ENCODE measurements around the gene TARP.

Gene TARP

GRCh38 chr7:38282081-38282480 lies 8.6 kb upstream of the TARP start:
- H3K9me3 ChIP-seq, result no peaks in the 10 kb centered on the region
- H3K4me3 ChIP-seq (ENCODE audit: control insufficient read depth in 1 of 2, extremely low read depth in 1 of 2, low read length in 1 of 2), result no peak overlapping the region
- H3K4me1 ChIP-seq (ENCODE audit: control insufficient read depth in 1 of 2, extremely low read depth in 1 of 2, insufficient read depth in 2 of 2, low read length in 2 of 2), result no peaks in the 10 kb centered on the region
- no peak overlapping the region for H3K27ac ChIP-seq (ENCODE audit: low read length)
- Mint-ChIP-seq H3K9me3 (no peaks in the 10 kb centered on the region), H3K27me3 (no peaks in the 10 kb centered on the region), H3K36me3 (no peaks in the 10 kb centered on the region), H3K4me3 (no peak overlapping the region), H3K27ac (no peak overlapping the region), H3K4me1 (peaks cover 0 to 10% (median 0%) of the 10 kb centered on the region in 3 donors)
- ATAC-seq (replicated peaks in 1 of 4), result no peak
- no CpG with 5 or more reads among the region's 3 CpGs for WGBS (ENCODE audit: insufficient coverage)
- DNase-seq, result no peak
- ChIA-PET POLR2A (no interaction called here), CTCF (interaction anchor here in 1 of 2 donors (1.6 kb wide), 1 partner anchor 54 kb away, joined by 6 read pairs; no protein-coding TSS in a partner anchor)
- no peaks in the 10 kb centered on the region for H3K27me3 ChIP-seq (replicated peaks in 1 of 2; ENCODE audit: control insufficient read depth in 2 of 2, extremely low read depth in 1 of 2, insufficient read depth in 2 of 2, low read length in 1 of 2)
- H3K36me3 ChIP-seq (ENCODE audit: control insufficient read depth in 2 of 2, extremely low read depth in 1 of 2, insufficient read depth in 1 of 2, low read length in 1 of 2), result no peaks in the 10 kb centered on the region

GRCh38 chr7:38281266-38281665 lies 7.8 kb upstream of the TARP start:
- Mint-ChIP-seq H3K36me3 (no peaks in the 10 kb centered on the region), H3K27ac (no peak overlapping the region), H3K4me3 (no peak overlapping the region), H3K9me3 (no peaks in the 10 kb centered on the region), H3K4me1 (peaks cover 0 to 10% (median 0%) of the 10 kb centered on the region in 3 donors), H3K27me3 (no peaks in the 10 kb centered on the region)
- H3K4me1 ChIP-seq (ENCODE audit: control insufficient read depth in 1 of 2, extremely low read depth in 1 of 2, insufficient read depth in 2 of 2, low read length in 2 of 2), result no peaks in the 10 kb centered on the region
- H3K36me3 ChIP-seq (ENCODE audit: control insufficient read depth in 2 of 2, extremely low read depth in 1 of 2, insufficient read depth in 1 of 2, low read length in 1 of 2), result no peaks in the 10 kb centered on the region
- ChIA-PET CTCF (interaction anchor here in 1 of 2 donors (1.6 kb wide), 1 partner anchor 55 kb away, joined by 6 read pairs; no protein-coding TSS in a partner anchor), POLR2A (no interaction called here)
- no peaks in the 10 kb centered on the region for H3K27me3 ChIP-seq (replicated peaks in 1 of 2; ENCODE audit: control insufficient read depth in 2 of 2, extremely low read depth in 1 of 2, insufficient read depth in 2 of 2, low read length in 1 of 2)
- no peak overlapping the region for H3K27ac ChIP-seq (ENCODE audit: low read length)
- no peak overlapping the region for H3K4me3 ChIP-seq (ENCODE audit: control insufficient read depth in 1 of 2, extremely low read depth in 1 of 2, low read length in 1 of 2)
- H3K9me3 ChIP-seq, result no peaks in the 10 kb centered on the region
- no peak for DNase-seq
- no peak for ATAC-seq (replicated peaks in 1 of 4)

GRCh38 chr7:38280707-38281106 lies 7.3 kb upstream of the TARP start:
- no peaks in the 10 kb centered on the region for H3K9me3 Mint-ChIP-seq
- no CpG with 5 or more reads among the region's 3 CpGs for WGBS (ENCODE audit: insufficient coverage)
- ATAC-seq (replicated peaks in 1 of 4) (no peak), DNase-seq (peak in 2 of 35 experiments; percentile 14 to 20)
- ChIA-PET CTCF (interaction anchor here in 1 of 2 donors (1.6 kb wide), 1 partner anchor 55 kb away, joined by 6 read pairs; no protein-coding TSS in a partner anchor), POLR2A (no interaction called here)
- H3K27me3 Mint-ChIP-seq, result no peaks in the 10 kb centered on the region
- H3K36me3 Mint-ChIP-seq, result no peaks in the 10 kb centered on the region
- no peak overlapping the region for H3K4me3 ChIP-seq (ENCODE audit: control insufficient read depth in 1 of 2, extremely low read depth in 1 of 2, low read length in 1 of 2)
- H3K27ac ChIP-seq (ENCODE audit: low read length), result no peak overlapping the region
- no peaks in the 10 kb centered on the region for H3K27me3 ChIP-seq (replicated peaks in 1 of 2; ENCODE audit: control insufficient read depth in 2 of 2, extremely low read depth in 1 of 2, insufficient read depth in 2 of 2, low read length in 1 of 2)
- H3K9me3 ChIP-seq, result no peaks in the 10 kb centered on the region
- peaks cover 0 to 10% (median 0%) of the 10 kb centered on the region in 3 donors for H3K4me1 Mint-ChIP-seq
- peak overlapping the region in 1 of 2 donors; percentile 66 for H3K27ac Mint-ChIP-seq
- H3K4me1 ChIP-seq (ENCODE audit: control insufficient read depth in 1 of 2, extremely low read depth in 1 of 2, insufficient read depth in 2 of 2, low read length in 2 of 2), result no peaks in the 10 kb centered on the region
- no peak overlapping the region for H3K4me3 Mint-ChIP-seq
- no peaks in the 10 kb centered on the region for H3K36me3 ChIP-seq (ENCODE audit: control insufficient read depth in 2 of 2, extremely low read depth in 1 of 2, insufficient read depth in 1 of 2, low read length in 1 of 2)

- H3K27ac ChIP-seq (ENCODE audit: low read length), result no peak overlapping the region
- no peaks in the 10 kb centered on the region for H3K4me1 ChIP-seq (ENCODE audit: control insufficient read depth in 1 of 2, extremely low read depth in 1 of 2, insufficient read depth in 2 of 2, low read length in 2 of 2)
- Mint-ChIP-seq H3K9me3 (no peaks in the 10 kb centered on the region), H3K27ac (no peak overlapping the region), H3K27me3 (no peaks in the 10 kb centered on the region), H3K4me1 (peaks cover 0 to 10% (median 0%) of the 10 kb centered on the region in 3 donors), H3K4me3 (no peak overlapping the region), H3K36me3 (no peaks in the 10 kb centered on the region)
- no peaks in the 10 kb centered on the region for H3K36me3 ChIP-seq (ENCODE audit: control insufficient read depth in 2 of 2, extremely low read depth in 1 of 2, insufficient read depth in 1 of 2, low read length in 1 of 2)
- ChIA-PET CTCF (no interaction called here), POLR2A (no interaction called here)
- H3K27me3 ChIP-seq (replicated peaks in 1 of 2; ENCODE audit: control insufficient read depth in 2 of 2, extremely low read depth in 1 of 2, insufficient read depth in 2 of 2, low read length in 1 of 2), result no peaks in the 10 kb centered on the region
- H3K4me3 ChIP-seq (ENCODE audit: control insufficient read depth in 1 of 2, extremely low read depth in 1 of 2, low read length in 1 of 2), result no peak overlapping the region
- no CpG with 5 or more reads among the region's 1 CpG for WGBS (ENCODE audit: insufficient coverage)
- no peaks in the 10 kb centered on the region for H3K9me3 ChIP-seq
- no peak for ATAC-seq (replicated peaks in 1 of 4)
- DNase-seq, result no peak
Observed at GRCh38 chr7:38280000-38280399, 6.6 kb upstream of the TARP start.

GRCh38 chr7:38276096-38276877 lies 2.9 kb upstream of the TARP start:
- H3K9me3 Mint-ChIP-seq, result no peaks in the 10 kb centered on the region
- Histone ChIP-seq H3K27me3 (replicated peaks in 1 of 2; ENCODE audit: control insufficient read depth in 2 of 2, extremely low read depth in 1 of 2, insufficient read depth in 2 of 2, low read length in 1 of 2) (no peaks in the 10 kb centered on the region), H3K9me3 (no peaks in the 10 kb centered on the region), H3K36me3 (ENCODE audit: control insufficient read depth in 2 of 2, extremely low read depth in 1 of 2, insufficient read depth in 1 of 2, low read length in 1 of 2) (no peaks in the 10 kb centered on the region), H3K4me3 (ENCODE audit: control insufficient read depth in 1 of 2, extremely low read depth in 1 of 2, low read length in 1 of 2) (peak overlapping the region in 1 of 2 donors; percentile 38), H3K4me1 (ENCODE audit: control insufficient read depth in 1 of 2, extremely low read depth in 1 of 2, insufficient read depth in 2 of 2, low read length in 2 of 2) (no peaks in the 10 kb centered on the region), H3K27ac (ENCODE audit: low read length) (no peak overlapping the region)
- no peak for ATAC-seq (replicated peaks in 1 of 4)
- peak overlapping the region; percentile 37 to 78 (median 72) for H3K4me3 Mint-ChIP-seq
- no peak for DNase-seq
- H3K4me1 Mint-ChIP-seq, result peaks cover 0 to 2% (median 0%) of the 10 kb centered on the region in 3 donors
- H3K36me3 Mint-ChIP-seq, result no peaks in the 10 kb centered on the region
- no peaks in the 10 kb centered on the region for H3K27me3 Mint-ChIP-seq
- WGBS (ENCODE audit: insufficient coverage), result no CpG with 5 or more reads among the region's 6 CpGs
- no peak overlapping the region for H3K27ac Mint-ChIP-seq
- CTCF ChIA-PET, result interaction anchor here (0.5 to 2.2 kb wide), 6 partner anchors 19 to 140 kb away, joined by 3 to 18 read pairs (median 3); no protein-coding TSS in a partner anchor
- POLR2A ChIA-PET, result interaction anchor here in 1 of 2 donors (0.6 kb wide), 1 partner anchor 19 kb away, joined by 6 read pairs; no protein-coding TSS in a partner anchor

- Mint-ChIP-seq H3K9me3 (no peaks in the 10 kb centered on the region), H3K27me3 (no peaks in the 10 kb centered on the region), H3K4me3 (peak overlapping the region; percentile 30 to 74 (median 72)), H3K27ac (peak overlapping the region in 1 of 2 donors; percentile 46), H3K4me1 (no peaks in the 10 kb centered on the region), H3K36me3 (no peaks in the 10 kb centered on the region)
- peak overlapping the region in 1 of 2 donors; percentile 38 for H3K4me3 ChIP-seq (ENCODE audit: control insufficient read depth in 1 of 2, extremely low read depth in 1 of 2, low read length in 1 of 2)
- H3K27ac ChIP-seq (ENCODE audit: low read length), result peak overlapping the region; percentile 52
- H3K36me3 ChIP-seq (ENCODE audit: control insufficient read depth in 2 of 2, extremely low read depth in 1 of 2, insufficient read depth in 1 of 2, low read length in 1 of 2), result no peaks in the 10 kb centered on the region
- ATAC-seq (replicated peaks in 1 of 4), result no peak
- DNase-seq, result no peak
- no peaks in the 10 kb centered on the region for H3K4me1 ChIP-seq (ENCODE audit: control insufficient read depth in 1 of 2, extremely low read depth in 1 of 2, insufficient read depth in 2 of 2, low read length in 2 of 2)
- no CpG with 5 or more reads among the region's 3 CpGs for WGBS (ENCODE audit: insufficient coverage)
- CTCF ChIA-PET, result interaction anchor here (0.6 to 2.2 kb wide), 5 partner anchors 36 to 96 kb away, joined by 3 to 18 read pairs (median 3); no protein-coding TSS in a partner anchor
- POLR2A ChIA-PET, result no interaction called here
- H3K9me3 ChIP-seq, result no peaks in the 10 kb centered on the region
- H3K27me3 ChIP-seq (replicated peaks in 1 of 2; ENCODE audit: control insufficient read depth in 2 of 2, extremely low read depth in 1 of 2, insufficient read depth in 2 of 2, low read length in 1 of 2), result no peaks in the 10 kb centered on the region
Observed at GRCh38 chr7:38274927-38275620, 1.6 kb upstream of the TARP start.

Data from T-cell (primary cell).